HT-29 (cell line): ENCODE results near the gene SLC6A7. TPM values are rescaled to one million over a fixed set of nuclear protein-coding genes. Genes with fewer than 3 reads are reported as not detected.

Source experiments
- DNase-seq: peaks from one replicate; pipeline ENCODE4 v3.0.0-alpha.2; 2015; ENCODE audit warnings: low spot score
- total RNA-seq: library from RNA; depleted of rRNA; stranded (reverse); fragments of >200 nt; shearing (Covaris generic); gene quantifications from 2 replicates; pipeline ENCODE4 v1.2.3, GENCODE V29; 2014

Gene SLC6A7
- total RNA-seq, 1 experiment from 2014 or later, result 0.66 TPM

GRCh38 chr5:150190503-150190979, 679 bp downstream of the SLC6A7 start:
- DNase-seq, result no peak

GRCh38 chr5:150190987-150191386, 1.1 kb downstream of the SLC6A7 start:
- no peak for DNase-seq

GRCh38 chr5:150192462-150192861, 2.6 kb downstream of the SLC6A7 start:
- DNase-seq, result no peak

- no peak for DNase-seq
Measured at GRCh38 chr5:150195736-150196485, 6.0 kb downstream of the SLC6A7 start.

- DNase-seq, result no peak
Measured at GRCh38 chr5:150196514-150196913, 6.7 kb downstream of the SLC6A7 start.

- no peak for DNase-seq
Measured at GRCh38 chr5:150196986-150197385, 7.1 kb downstream of the SLC6A7 start.

- DNase-seq, result no peak
Measured at GRCh38 chr5:150197476-150197875, 7.6 kb downstream of the SLC6A7 start.

GRCh38 chr5:150202501-150202900, 12.6 kb downstream of the SLC6A7 start:
- no peak for DNase-seq

- DNase-seq, result no peak
Measured at GRCh38 chr5:150203832-150204589, 14.1 kb downstream of the SLC6A7 start.

- no peak for DNase-seq
Measured at GRCh38 chr5:150204590-150204960, 14.7 kb downstream of the SLC6A7 start.

GRCh38 chr5:150206098-150206778, 16.4 kb downstream of the SLC6A7 start:
- DNase-seq, result no peak

GRCh38 chr5:150206779-150207115, 16.9 kb downstream of the SLC6A7 start:
- DNase-seq, result no peak

GRCh38 chr5:150208187-150209098, 18.6 kb downstream of the SLC6A7 start:
- peak; percentile 33 for DNase-seq

- peak; percentile 63 for DNase-seq
Measured at GRCh38 chr5:150209099-150209635, 19.3 kb downstream of the SLC6A7 start.

GRCh38 chr5:150210644-150211043, 20.8 kb downstream of the SLC6A7 start:
- DNase-seq, result no peak

GRCh38 chr5:150211156-150212030, 21.5 kb downstream of the SLC6A7 start:
- peak; percentile 64 for DNase-seq

GRCh38 chr5:150213530-150213929, 23.7 kb downstream of the SLC6A7 start:
- DNase-seq, result no peak

- DNase-seq, result no peak
Measured at GRCh38 chr5:150214289-150214688, 24.4 kb downstream of the SLC6A7 start.

- DNase-seq, result no peak
Measured at GRCh38 chr5:150215979-150216944, 26.4 kb downstream of the SLC6A7 start.
